Measurements from ENCODE around the gene GIMAP5.
"Not testable (repeated sequence)": the region's sequence is repeated elsewhere in the genome, so short reads cannot be mapped to it uniquely, and the experiment has no call there.

Gene GIMAP5

DNA sequence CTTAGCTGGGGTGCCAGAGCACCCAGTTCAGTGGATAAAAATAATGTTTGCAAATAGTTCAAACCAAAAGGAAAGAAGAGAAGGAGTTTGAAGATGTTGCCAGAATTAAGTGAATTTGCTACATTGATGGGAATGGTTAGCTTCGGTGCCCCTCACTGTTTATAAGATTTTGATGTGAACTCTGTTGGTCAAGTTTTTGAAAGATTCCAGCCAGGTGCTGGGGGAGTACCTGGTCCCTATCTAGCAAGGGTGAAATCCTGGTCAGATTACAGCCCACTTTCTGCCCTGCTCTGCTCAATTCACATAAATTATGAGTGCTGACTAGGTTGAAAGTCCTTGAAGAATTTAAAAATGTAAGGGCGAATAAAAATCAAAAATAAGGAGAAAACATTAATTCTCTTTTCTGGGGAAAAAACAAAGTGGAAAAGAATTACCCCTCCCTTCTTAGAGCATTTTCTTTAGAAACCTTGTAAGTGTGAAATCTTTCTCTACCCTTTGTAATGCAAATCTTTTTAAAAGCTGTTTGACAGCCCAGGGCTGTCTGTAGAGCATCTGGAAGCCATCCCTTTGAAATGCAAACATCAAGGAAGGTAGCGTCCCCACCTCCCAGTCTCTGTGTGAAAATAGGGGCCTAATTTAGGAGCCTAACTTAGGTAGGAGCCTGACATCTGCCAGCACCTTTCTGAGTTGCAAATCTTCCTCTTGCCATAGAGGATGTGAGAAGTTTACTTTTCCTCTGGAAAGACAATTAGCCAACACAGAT is 1.4 kb upstream of the GIMAP5 start:
- DNase-seq: no peak

DNA sequence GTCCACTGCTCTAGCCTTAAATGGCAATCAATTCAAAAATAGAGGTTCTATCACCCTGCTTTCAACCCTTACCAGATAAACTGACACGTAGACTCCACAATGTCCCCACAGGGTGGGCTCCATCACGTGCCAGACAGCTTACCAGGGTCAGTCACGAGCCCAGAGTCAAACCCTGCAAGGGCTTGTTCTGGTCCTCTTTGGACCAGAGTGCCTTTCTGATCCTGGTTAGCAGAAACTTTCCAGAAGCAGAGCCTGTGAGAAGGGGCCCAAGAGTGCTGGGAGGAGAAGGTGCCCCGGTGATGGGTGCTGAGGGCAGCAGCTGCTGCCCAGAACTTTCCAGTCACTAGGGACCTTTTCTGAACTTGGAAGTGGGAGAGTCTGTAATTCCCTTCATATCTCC is 354 bp upstream of the GIMAP5 start:
- DNase-seq: no peak

DNA sequence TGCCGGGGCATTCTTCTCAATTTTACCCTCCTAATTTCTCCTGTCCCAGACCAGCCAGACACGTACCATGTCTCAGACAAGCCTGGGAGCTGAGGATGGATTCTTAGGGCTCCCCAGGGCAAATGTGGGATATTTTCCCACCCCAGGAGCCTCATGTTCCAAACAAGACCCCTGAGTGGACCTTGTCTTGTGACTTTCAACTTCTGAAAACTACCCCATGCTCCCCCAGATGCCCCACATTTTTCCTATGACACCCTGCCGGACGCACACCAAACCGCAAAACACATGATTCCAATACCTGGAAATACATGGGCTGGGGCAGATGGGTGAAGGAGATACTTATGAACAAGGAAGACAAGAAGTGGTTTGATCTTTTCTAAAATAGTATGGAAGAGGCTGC is 874 bp downstream of the GIMAP5 start:
- no peak for DNase-seq

DNA sequence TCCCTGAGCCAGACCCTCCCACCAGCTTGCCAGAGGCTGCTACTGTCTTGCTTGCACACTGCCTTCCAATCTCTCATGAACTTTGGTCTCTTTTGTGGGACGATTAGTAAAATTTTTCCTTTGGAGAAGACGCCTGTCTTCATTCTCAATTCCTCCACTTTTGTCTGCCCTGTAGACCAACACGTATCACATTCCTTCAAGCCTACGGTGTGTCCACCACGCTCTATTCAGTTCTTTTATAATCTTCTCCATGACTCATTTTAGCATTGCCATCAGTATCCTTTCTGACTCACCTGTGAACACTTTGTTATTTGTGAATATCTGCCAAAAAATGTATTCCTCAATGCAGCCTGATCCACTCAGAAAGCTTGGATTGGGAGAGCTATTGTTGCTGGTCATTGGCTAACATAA is 1.4 kb downstream of the GIMAP5 start:
- no peak for DNase-seq

DNA sequence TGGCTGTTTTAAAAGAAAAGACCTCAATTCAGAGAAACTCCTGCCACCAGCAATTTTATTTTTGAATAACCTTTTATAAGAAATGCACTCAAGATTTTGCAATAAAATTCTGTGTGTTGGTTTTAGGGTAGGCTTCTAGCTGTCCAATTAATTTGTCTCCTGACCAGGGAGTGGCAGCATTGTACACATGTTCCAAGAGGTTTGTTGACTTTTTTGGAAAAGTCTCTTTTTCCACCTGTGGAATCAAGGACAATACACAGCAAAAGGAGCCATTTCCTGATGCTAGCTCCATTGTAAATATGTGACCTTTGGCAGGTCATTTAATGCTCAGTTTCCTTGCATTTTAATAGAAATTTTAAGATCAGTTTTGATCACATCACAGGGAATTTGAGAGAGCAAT is 1.8 kb downstream of the GIMAP5 start:
- no peak for DNase-seq

DNA sequence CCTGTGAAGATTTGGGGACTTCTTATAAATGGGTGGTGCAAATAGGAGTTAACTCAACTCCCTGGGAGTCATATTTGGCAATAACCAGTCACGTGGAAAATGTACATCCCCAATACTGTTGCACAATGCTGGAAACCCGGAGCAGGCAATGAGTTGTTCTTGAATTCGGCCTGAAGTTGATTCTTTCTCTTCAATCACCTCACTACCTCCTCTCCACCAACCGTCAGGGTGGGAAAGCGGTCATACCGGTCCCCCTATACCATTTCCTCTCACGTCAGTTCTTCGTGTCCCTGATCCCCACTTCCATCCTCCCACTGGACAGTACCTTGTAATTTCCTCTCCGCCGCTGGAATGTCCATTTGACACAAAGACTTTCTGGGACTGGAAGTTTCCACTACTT is 2.8 kb downstream of the GIMAP5 start:
- DNase-seq: no peak

DNA sequence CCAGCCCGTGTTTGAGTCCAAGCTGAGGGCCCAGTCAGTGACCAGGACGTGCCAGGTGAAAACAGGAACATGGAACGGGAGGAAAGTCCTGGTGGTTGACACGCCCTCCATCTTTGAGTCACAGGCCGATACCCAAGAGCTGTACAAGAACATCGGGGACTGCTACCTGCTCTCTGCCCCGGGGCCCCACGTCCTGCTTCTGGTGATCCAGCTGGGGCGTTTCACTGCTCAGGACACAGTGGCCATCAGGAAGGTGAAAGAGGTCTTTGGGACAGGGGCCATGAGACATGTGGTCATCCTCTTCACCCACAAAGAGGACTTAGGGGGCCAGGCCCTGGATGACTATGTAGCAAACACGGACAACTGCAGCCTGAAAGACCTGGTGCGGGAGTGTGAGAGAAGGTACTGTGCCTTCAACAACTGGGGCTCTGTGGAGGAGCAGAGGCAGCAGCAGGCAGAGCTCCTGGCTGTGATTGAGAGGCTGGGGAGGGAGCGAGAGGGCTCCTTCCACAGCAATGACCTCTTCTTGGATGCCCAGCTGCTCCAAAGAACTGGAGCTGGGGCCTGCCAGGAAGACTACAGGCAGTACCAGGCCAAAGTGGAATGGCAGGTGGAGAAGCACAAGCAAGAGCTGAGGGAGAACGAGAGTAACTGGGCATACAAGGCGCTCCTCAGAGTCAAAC is 5.2 kb downstream of the GIMAP5 start:
- no peak for DNase-seq

DNA sequence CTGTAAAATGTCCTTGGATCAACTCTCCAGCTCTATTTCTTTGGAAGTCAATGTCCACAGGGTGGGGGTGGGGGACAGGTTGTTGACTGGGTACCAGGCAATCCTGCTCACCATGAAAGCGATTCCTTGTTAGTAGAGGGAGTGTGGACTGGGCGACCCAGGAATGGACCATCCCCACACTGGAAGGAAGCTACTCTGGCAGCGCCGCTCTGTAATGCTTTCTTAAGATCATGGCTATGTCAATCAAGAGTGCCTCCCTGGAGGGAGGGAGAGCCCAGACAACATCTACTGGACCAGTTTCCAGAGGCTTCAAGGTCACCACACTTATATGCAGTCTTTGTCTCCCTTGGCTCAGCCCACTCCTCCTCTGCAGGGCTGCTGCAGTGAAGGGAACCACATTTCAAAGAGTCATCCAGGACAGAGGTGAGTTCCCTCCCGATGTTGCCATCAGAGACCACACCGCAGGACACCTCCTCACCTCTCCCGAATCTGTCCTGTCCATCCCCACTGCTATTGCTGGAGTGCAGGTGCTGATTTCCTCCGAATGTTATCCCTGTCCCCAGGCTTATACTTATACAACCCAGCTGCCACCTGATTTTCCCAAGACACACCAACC is 6.9 kb downstream of the GIMAP5 start:
- DNase-seq: no peak

DNA sequence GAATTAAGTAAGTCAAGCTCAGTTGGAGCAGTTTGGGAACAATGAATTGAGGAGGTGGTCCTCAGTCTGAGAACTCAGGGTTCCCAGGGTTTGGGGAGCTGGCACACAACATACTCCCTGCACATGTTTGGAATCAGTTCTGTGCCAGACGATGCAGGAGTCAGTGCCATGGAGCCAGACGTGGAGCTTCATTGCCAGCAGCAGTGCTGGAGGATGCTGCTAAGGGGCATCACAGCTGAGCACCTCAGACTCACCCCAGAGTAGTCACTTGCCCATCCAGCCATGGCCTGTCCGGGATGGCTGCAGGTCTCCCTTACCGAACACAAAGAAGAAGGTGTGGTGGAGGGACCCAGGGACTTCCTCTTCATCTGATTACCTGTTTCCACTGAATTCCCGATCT is 7.9 kb downstream of the GIMAP5 start:
- DNase-seq: no peak

DNA sequence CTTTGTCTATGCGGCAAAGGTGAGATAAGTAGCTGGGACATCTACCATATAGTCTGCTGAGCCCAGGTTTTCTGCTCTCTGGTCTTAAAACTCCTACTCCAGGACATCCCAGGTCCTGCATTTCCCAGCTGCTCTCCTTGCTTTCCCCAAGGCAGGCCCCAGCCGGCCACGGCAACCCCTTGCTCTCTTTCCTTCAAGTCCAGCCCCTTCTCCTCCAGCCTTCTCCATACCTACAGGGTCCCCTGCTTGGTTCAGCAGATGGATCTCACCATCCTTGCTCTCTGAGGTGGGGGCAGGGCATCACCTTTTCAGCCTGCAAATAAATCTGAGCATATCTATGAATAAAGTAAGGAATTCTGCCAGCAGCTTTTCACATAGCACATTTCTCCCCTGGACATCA is 8.7 kb downstream of the GIMAP5 start:
- no peak for DNase-seq

DNA sequence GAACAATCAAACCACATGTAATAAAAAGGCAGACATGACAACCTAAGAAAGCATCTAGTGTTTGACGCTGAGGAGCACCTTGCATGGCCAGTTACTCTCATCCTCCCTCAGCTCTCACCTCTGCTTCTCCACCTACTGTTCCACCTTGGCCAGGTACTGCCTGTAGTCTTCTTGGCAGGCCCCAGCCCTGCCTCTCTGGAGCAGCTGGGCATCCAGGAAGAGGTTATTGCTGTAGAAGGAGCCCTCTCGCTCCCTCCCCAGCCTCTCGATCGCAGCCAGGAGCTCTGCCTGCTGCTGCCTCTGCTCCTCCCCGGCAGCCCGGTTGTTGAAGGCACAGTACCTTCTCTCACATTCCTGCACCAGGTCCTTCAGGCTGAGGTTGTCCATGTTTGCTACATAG is 9.7 kb downstream of the GIMAP5 start:
- no peak for DNase-seq

DNA sequence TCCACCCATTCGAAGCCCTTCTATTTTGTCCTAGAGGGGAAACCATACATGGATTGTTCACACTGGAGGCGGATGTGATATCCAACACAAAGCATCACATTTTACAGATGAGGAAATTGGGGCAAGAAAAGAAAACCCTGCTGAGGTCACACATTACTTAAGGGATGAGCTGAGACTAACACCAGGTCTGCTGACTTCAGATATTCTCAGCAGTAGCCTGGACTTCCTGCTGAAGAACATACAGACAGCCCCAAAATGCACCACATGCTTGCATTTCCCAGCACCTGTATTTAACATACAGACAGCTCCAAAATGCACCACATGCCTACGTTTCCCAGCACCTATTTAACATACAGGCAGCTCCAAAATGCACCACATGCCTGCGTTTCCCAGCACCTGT is 11.2 kb downstream of the GIMAP5 start:
- no peak for DNase-seq

DNA sequence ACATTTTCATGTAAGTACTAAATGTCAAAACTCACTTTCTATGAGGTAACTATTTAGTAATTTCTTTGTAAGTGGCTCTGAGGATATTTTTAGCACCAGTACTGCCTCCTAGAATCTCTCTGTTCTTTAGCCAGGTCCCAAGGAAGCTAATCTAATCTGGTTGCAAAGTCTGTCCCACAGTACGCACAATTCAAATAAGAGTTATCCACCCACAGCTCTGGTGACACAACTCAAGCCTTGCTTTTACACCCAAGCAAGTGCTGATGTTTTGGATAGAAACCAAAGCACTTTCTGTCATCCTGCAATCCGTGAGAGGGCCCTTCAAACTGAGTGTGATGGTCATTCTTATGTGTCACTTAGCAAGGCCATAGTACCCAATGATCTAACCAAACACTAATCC is 14.5 kb downstream of the GIMAP5 start:
- DNase-seq: no peak

DNA sequence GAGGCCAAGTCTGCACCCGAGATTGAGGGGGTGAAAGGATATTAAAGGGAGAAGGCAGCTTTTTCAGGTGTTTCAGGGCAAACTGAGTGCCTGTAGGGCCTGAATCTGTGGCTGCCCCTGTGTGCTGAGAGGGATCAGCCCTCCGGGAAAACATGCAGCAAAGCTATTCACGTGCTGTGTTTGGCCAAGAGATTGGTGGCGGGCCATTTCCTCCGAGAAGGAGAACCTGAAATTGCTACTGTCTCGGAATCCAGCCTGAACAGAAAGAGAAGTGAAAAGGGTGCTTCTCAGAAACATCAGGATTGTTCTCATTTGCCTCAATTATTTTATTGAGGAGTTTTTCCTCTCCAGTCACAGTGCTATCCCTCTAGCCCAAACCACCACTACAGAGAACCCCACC is 16.0 kb downstream of the GIMAP5 start:
- DNase-seq: no peak

DNA sequence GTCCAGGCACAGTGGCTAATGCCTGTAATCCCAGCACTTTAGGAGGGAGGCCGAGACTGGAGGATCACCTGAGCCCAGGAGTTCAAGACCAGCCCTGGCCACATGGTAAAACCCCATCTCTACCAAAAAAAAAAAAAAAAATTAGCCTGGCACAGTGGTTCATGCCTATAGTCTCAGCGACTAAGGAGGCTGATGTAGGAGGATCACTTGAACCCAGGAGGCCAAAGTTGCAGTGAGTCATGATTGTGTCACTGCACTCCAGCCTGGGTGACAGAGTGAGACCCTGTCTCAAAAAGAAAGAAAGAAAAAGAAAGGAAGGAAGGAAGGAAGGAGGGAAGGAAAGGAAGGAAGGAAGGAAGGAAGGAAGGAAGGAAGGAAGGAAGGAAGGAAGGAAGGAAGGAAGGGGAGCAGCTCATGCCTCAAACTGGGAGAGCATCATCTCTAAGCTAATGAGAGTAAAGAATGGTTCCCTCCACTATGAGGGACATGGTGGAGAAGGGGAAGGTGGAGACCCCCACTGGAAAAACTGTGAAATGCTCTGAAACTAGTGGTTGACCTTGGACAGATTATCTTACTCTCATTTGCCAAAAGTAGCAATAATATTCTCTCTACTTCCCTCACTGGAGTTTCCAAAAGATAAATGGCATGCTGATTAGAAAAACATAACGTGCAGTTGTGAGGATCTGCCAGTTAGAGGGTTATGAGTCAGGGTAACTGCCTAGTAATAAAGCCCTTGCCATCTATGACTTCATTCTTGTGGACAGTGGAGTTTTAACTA is 16.8 kb downstream of the GIMAP5 start:
- DNase-seq: no peak

DNA sequence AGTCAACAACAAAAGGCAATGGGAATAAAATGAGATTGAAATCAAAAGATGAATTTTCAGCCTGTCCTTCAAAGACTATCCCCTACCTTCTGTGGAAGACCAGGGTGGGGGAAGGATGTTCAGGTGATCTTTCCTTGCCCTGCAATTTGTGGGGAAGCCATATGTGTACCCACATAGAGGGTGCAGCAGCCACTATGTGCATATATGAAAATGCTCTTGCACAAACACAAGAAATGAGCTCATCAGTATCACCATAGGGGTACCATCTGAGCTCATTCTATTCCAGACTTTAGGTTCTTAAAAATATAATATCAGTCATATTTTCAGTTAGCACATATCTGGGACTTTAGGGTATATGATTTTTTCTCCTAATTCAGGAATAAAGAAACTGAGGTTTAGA is 17.7 kb downstream of the GIMAP5 start:
- DNase-seq: no peak

DNA sequence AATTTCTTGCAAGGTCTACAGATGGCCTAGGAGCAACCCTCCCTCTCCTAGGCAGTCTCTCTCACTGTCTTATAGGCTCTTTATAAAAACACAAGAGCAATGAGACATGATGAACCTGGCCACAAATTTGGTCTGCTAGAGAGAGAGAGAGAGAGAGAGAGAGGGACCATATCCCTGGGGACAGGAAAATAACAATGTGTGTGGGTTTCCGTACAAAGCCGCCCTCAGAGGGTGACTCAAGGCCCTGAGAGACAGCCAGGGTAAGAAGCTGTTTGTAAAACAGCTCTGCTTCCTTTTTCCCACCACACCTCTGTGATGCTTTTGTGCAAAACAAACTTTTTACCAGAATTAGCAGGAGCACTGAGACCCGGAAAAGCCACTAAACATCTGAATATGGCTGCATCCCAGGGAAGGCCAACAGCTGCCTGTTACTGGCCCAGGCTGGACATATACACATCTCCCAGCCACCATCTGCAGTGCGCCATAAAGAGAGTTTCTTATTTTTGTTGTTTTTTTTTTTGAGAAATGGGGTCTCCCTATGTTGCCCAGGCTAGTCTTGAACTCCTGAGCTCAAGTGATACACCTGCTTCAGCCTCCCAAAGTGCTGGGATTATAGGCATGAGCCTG is 18.4 kb downstream of the GIMAP5 start:
- DNase-seq: peak; percentile 66 to 69

DNA sequence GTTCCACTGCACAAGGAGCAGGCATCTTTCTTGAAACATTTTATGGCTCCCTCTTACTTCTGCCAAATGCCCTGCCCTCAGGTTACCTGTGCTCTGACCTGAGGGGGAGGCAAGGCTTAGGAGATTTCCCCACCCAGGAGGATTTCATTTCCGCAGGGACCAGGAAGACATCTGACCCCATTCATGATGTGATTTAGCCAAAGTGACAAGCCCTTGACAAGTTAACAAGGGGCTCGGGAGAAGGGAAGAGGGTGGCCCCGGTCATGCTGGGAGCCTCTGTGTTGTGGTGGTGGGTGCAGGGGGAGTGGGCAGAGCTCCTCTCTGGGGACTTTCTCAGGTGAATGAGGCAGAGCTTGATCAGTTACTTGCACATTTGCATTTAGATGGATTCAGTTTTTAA is 18.9 kb downstream of the GIMAP5 start:
- DNase-seq: no peak

DNA sequence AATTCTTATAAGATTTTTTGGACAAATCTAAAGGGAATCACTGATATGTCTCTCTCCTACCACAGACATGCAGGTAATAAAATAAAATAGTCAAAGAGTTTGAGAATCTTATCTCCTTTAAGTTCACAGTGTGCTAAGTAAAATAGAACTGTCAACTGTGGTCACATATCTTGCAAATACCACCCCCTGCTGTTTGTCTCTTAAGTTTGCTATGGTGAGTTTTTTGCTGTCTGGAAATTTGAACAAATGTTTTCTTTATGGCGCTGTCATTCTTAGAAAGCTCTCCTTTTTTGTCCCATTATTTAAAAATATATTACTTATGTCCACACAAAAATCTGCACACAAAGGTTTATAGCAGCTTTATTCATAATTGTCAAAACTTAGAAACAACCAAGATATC is 19.6 kb downstream of the GIMAP5 start:
- no peak for DNase-seq

DNA sequence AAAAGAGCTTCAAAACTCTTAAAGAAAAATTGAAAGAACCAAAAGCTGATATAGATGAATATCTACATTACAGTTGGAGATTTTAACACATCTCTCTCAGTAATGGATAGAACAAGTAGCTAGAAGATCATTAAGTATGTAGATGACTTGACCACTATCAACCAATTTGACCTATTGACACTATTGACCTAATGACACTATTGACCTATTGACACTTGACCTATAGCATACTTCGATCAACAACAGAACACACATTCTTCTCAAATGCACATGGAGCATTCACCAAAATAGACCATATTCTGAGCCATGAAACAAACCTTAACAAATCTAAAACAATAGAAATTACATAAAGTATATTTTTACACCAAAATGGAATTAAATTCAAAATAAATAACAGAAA is 22.3 kb downstream of the GIMAP5 start:
- no peak for DNase-seq

DNA sequence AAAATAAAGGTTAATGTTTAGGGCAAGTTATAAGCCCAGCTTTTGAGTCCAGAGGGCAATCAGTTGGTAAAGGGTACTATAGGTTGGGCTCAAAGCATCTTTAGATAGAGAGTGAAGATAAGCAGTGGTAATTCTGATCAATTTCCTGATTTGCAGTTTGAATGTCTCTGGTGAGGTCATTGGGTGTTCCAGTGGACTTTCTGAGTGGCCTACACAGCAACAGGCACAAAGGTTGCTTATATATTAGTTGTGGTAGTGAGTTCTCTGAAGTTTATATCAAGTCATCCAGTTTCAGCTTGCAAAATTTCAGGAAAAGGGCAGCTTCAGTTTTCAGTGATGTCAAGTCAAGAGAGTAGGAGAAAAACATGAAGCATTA is 29.1 kb downstream of the GIMAP5 start:
- no peak for DNase-seq

DNA sequence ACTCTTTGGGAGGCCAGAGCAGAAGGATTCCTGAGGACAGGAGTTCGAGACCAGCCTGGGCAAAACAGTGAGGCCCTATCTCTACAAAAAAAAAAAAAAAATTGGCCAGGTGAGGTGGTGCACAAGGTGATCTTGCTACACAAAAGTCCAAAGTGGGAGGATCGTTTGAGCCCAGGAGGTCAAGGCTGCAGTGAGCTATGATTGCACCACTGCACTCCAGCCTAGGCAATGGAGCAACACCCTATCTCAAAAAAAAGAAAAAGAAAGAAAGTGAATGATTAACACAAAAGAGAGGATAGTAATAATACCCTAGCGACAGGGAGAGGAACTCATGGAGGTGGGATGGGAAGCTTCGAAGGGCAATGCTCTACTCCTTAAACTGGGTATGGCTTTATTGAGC is 32.5 kb downstream of the GIMAP5 start:
- no peak for DNase-seq

DNA sequence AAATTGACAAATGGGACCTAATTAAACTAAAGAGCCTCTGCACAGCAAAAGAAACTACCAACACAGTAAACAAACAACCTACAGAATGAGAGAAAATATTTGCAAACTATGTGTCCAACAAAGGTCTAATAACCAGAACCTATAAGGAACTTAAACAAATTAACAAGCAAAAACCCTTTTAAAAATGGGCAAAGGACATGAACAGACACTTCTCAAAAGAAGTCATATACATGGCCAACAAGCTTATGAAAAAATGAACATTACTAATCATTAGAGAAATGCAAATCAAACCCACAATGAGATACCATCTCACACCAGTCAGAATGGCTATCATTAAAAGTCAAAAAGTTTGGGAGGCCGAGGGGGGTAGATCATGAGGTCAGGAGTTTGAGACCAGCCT is 36.9 kb downstream of the GIMAP5 start:
- not testable (repeated sequence) for DNase-seq
